ENCODE results near the gene PKD2L1.

PKD2L1 gene

DNA sequence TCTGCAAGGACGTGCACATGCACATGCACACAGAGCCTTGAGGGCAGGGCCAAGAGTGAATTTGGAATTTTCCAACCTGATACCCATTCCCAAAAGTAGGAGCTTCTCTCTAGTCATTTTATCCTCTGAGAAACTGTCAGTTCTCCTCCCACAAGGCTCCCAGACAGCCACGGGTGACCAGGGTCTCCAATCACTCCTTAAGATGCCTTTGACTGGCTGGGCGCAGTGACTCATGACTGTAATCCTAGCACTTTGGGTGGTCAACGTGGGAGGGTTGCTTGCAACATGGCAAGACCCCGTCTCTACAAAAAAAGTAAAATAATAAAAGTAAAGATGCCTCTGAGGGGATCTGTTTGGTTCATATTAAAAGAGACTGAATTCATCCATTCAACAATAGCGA is 30.2 kb upstream of the PKD2L1 start:
- no peak for DNase-seq
- Histone ChIP-seq H3K27me3 (ENCODE audit: insufficient read depth, low read length, poor library complexity) (no peaks in the 10 kb centered on the region), H3K79me2 (ENCODE audit: insufficient read depth, low read length) (peaks cover 30% of the 10 kb centered on the region), H3K9me3 (ENCODE audit: insufficient read depth, low read length, severe bottlenecking) (no peaks in the 10 kb centered on the region), H3K4me2 (ENCODE audit: insufficient read depth, low read length) (no peak overlapping the region), H3K4me3 (ENCODE audit: low read depth in 1 of 2, low read length in 2 of 2) (no peak overlapping the region), H3K27ac (ENCODE audit: low read length) (no peak overlapping the region), H4K20me1 (ENCODE audit: insufficient read depth, low read length) (peaks cover 62% of the 10 kb centered on the region), H3K36me3 (ENCODE audit: insufficient read depth, low read length) (peaks cover 87% of the 10 kb centered on the region), H3K4me1 (ENCODE audit: insufficient read depth, low read length) (peaks cover 18% of the 10 kb centered on the region), H3K9ac (ENCODE audit: low read depth, low read length) (no peak overlapping the region), H2AFZ (ENCODE audit: low read depth, low read length) (no peak overlapping the region)
- ATAC-seq (ENCODE audit: insufficient read depth, low read depth) = no peak
- no peak for TF ChIP-seq EZH2 (IDR thresholded peaks at IDR 0.05; ENCODE audit: borderline replicate concordance, low read depth, low read length, severe bottlenecking)
- TF ChIP-seq, protein P1, sequence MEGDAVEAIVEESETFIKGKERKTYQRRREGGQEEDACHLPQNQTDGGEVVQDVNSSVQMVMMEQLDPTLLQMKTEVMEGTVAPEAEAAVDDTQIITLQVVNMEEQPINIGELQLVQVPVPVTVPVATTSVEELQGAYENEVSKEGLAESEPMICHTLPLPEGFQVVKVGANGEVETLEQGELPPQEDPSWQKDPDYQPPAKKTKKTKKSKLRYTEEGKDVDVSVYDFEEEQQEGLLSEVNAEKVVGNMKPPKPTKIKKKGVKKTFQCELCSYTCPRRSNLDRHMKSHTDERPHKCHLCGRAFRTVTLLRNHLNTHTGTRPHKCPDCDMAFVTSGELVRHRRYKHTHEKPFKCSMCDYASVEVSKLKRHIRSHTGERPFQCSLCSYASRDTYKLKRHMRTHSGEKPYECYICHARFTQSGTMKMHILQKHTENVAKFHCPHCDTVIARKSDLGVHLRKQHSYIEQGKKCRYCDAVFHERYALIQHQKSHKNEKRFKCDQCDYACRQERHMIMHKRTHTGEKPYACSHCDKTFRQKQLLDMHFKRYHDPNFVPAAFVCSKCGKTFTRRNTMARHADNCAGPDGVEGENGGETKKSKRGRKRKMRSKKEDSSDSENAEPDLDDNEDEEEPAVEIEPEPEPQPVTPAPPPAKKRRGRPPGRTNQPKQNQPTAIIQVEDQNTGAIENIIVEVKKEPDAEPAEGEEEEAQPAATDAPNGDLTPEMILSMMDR (IDR thresholded peaks at IDR 0.05; ENCODE audit: borderline replicate concordance, extremely low read depth, low read length, poor library complexity, severe bottlenecking) = no peak

- DNase-seq (no peak), ATAC-seq (ENCODE audit: insufficient read depth, low read depth) (no peak)
- H3K27me3 ChIP-seq (ENCODE audit: insufficient read depth, low read length, poor library complexity) = no peaks in the 10 kb centered on the region
- peaks cover 36% of the 10 kb centered on the region for H3K79me2 ChIP-seq (ENCODE audit: insufficient read depth, low read length)
- H2AFZ ChIP-seq (ENCODE audit: low read depth, low read length) = no peak overlapping the region
- H3K9ac ChIP-seq (ENCODE audit: low read depth, low read length) = no peak overlapping the region
- no peaks in the 10 kb centered on the region for H3K9me3 ChIP-seq (ENCODE audit: insufficient read depth, low read length, severe bottlenecking)
- peaks cover 90% of the 10 kb centered on the region for H3K36me3 ChIP-seq (ENCODE audit: insufficient read depth, low read length)
- H3K4me2 ChIP-seq (ENCODE audit: insufficient read depth, low read length) = no peak overlapping the region
- H3K27ac ChIP-seq (ENCODE audit: low read length) = no peak overlapping the region
- peaks cover 24% of the 10 kb centered on the region for H3K4me1 ChIP-seq (ENCODE audit: insufficient read depth, low read length)
- H4K20me1 ChIP-seq (ENCODE audit: insufficient read depth, low read length) = peaks cover 68% of the 10 kb centered on the region
- H3K4me3 ChIP-seq (ENCODE audit: low read depth in 1 of 2, low read length in 2 of 2) = no peak overlapping the region
- TF ChIP-seq, protein P1 (IDR thresholded peaks at IDR 0.05; ENCODE audit: borderline replicate concordance, extremely low read depth, low read length, poor library complexity, severe bottlenecking) = no peak
- no peak for TF ChIP-seq EZH2 (IDR thresholded peaks at IDR 0.05; ENCODE audit: borderline replicate concordance, low read depth, low read length, severe bottlenecking)
Measured at GRCh38 chr10:100359529-100360150, 29.6 kb upstream of the PKD2L1 start.

GRCh38 chr10:100359030-100359432 is 29.0 kb upstream of the PKD2L1 start:
- Histone ChIP-seq H3K4me2 (ENCODE audit: insufficient read depth, low read length) (no peak overlapping the region), H3K4me1 (ENCODE audit: insufficient read depth, low read length) (peaks cover 30% of the 10 kb centered on the region), H2AFZ (ENCODE audit: low read depth, low read length) (no peak overlapping the region), H3K27me3 (ENCODE audit: insufficient read depth, low read length, poor library complexity) (no peaks in the 10 kb centered on the region), H3K4me3 (ENCODE audit: low read depth in 1 of 2, low read length in 2 of 2) (no peak overlapping the region), H3K9me3 (ENCODE audit: insufficient read depth, low read length, severe bottlenecking) (no peaks in the 10 kb centered on the region), H3K36me3 (ENCODE audit: insufficient read depth, low read length) (peaks cover 92% of the 10 kb centered on the region), H3K9ac (ENCODE audit: low read depth, low read length) (no peak overlapping the region), H3K27ac (ENCODE audit: low read length) (no peak overlapping the region), H4K20me1 (ENCODE audit: insufficient read depth, low read length) (peaks cover 69% of the 10 kb centered on the region), H3K79me2 (ENCODE audit: insufficient read depth, low read length) (peaks cover 42% of the 10 kb centered on the region)
- no peak for TF ChIP-seq EZH2 (IDR thresholded peaks at IDR 0.05; ENCODE audit: borderline replicate concordance, low read depth, low read length, severe bottlenecking)
- TF ChIP-seq, protein P1 (IDR thresholded peaks at IDR 0.05; ENCODE audit: borderline replicate concordance, extremely low read depth, low read length, poor library complexity, severe bottlenecking) = no peak
- DNase-seq (no peak), ATAC-seq (ENCODE audit: insufficient read depth, low read depth) (no peak)
